HG03108 (cell line): ENCODE results near the gene RPL32.
"Not testable (repeated sequence)": the region's sequence is repeated elsewhere in the genome, so short reads cannot be mapped to it uniquely, and the experiment has no call there.

Source experiments
- ATAC-seq: cut with Tn5 transposase; IDR thresholded peaks from one replicate; pipeline ENCODE4 v1.9.1; 2021; ENCODE audit warnings: moderate library complexity; ENCODE audit not compliant: unreplicated experiment

The RPL32 gene

DNA sequence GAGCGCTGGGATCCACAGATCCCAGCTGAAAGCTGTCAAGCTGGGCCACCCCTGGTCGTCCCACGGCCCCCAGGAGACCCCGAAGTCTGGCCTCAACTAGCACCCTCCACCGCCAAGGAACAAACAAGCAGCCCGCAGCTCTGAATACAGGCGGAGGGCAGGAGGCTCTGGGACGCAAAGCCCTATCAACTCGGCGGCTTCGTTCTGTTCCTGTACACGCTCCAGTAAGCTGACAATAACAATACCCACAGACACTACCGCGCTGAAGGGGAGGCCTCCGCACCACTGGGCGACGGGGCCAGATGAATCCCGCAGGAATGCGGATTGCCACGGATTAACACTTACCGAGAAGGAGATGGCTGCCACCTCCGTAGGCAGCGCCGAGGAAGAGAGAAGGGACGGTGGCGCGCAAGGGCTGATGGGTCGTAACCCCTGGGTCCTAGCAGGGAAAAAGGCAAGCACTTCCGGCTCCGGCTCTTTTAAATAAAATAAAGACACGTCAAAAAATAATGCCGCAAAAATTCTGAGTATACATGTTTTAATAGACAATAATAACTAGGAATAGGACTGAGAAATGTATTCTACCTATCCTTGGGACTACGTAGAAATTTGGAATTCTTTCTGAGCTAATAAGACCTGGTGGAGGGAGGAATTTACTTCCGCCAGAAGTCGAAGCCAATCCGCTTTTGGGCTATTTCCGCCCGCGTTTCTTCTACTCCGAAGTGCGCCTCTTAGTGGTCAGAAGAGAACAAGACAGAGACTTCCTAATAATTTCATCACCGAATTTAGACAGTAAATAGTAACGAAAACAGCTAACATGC, at the start of gene RPL32:
TSS of gene RPL32 (minus strand) at position 417 of the 821 bp plus-strand sequence. CDS start 1,328 bp downstream, outside the sequence.
- ATAC-seq: peak; percentile 87

DNA sequence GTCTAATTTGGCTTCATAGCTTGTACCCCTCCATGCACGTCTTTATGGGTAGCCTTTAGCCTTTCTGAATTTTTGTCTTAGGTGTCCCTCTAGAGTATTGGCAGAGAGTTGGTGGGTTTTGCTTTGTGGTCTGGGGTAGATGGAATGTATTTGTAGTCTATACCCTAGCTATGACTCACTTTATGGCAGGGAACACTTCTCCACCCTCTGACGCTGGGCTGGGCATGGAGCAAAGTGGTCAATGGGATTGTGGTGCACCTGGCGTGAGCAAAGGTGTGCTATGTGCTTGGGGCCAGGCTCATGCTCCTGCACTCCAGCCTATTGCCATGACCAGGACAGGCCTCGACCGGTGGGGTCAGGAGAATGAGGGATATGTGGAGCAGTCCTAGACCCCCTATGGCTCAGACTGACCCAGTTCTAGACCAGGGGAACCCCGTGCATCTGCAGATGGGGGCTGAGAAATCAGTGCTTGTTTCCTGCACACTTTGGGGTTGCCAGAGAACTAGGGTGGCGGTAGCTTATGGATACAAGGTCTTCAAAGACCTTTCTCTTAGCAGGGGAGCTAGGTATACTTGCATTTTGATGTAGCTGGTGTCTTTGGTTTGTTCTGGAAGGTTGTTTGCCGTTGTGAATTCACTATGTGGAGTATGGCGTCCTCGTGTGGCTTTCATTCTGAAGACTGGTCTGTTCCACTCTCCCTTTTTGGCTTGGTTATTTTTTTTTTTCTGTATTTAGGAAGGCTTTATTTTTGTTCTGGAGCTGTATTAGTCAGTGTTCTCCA, 49.4 kb upstream of the RPL32 start:
- ATAC-seq: no peak

DNA sequence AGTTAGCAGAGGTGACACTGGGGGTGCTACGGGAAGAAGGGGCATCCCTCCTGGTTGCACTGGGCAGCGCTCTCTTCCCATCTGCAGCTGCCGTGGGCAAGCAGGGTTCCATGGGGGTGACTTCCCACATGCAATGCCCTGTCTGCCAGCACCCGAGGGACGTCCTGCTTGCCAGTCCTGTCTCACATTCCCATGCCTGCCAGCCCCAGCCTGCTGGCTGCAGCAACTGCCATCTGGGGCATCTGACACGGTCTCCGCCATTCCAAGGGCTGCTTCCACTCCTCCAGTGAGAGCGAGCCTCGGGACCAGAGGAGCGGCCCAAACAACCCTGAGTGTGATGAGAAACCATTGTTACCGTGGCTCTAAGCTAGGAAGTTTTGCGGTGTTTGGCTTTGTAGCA, 45.4 kb upstream of the RPL32 start:
- no peak for ATAC-seq

DNA sequence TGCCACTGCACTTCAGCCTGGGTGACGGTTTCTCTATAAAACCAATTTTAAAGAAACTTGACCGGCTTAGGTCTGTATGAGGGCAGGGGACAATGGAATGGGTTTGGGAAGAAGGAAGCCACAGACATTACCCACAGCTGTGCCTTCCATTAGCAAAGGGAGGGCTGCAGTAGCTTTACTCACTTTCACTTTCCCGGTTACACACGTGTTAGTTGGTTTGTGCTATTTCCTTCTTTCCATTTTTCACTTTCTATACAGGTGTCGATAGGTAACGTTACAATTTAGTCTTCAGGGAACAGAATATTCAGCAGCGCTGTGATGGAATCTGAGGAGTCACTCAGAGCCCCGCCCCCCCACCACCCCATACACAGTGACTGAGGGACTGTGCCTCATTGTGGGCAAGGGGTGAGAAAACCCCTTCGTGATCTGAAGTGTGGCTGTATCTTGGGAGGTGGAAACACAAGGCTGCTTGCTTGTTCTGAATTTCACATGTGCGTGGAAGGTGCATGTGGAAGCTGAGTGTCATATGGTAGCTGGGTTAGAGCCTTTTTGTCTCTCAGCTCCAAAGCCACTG, 44.8 kb upstream of the RPL32 start:
- peak; percentile 44 for ATAC-seq

DNA sequence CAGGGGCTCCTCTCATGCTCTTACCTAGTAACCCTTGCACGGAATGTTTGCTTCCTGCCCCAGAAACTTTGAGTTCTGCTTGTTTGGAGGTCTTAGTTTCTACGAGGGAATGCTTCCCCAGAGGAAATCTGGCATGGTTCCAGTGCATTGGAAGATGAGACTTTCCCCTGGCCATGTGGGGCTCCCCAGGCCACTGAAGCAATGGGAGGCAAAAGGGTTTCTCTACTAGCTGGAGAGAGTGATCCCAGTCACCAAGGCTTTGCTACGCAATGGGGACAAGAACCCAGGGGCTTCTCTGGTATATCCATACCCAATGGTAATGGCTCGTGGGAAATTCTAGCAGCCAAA, 44.2 kb upstream of the RPL32 start:
- ATAC-seq: no peak

DNA sequence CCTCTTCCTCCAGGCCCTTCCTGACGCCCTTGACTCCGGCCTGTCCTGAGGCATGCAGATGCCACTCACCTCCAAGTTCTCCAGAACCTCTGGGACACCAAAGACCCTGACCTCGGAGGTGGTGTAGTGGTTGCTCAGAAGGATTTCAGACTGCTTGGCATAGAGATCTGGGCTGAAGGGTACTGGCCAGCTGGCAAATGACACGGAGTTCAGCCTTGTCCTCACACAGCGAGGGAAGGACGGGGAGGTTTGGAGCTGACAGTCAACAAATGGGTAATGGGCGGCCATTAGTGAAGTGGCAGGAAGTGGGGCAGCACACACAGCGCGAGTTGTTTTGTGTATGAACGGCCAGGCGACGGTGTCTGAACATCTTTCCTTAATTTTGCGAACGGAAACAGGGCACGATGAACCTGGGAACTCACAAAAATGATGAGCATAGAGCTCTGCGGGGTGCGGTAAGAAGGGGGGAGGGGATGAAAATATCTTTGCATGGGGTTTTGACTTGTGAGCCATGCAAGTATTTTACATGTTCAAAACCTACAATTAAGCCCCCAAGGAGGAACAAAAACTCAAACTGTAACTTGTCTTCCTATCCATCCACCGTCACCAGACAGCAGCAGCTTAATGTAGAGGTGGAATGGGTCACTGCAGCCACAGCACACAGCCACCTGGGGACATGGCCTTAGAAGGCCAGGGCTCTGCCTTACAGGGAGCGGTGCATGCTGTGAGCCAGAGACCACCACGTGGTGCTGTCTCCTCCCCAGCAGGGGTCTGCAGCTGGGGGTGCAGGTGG, 43.6 kb upstream of the RPL32 start:
- ATAC-seq: no peak

DNA sequence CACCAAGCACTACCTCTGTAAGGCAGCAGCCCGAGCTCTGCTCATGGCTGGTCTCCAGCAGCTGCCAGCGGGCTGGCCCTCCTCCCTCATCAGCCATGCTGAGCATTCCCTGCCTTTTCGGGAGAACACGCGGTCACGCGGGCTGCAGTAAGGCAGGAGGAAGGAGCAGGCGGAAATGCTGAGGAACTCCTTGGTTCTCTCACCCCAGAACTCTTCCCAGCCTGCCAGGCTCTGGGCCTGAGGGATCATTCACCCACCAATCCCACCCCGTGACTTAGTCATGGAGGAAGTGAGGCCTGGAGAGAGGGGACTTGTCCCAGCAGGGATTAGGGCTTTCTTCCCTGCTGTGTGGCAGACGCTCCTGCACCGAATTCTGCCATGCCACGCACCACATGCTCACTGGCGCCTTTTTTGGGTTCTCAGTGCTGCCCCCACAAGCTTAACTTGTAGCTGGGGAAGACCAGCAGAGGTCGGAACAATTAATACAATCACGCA, 42.9 kb upstream of the RPL32 start:
- no peak for ATAC-seq

DNA sequence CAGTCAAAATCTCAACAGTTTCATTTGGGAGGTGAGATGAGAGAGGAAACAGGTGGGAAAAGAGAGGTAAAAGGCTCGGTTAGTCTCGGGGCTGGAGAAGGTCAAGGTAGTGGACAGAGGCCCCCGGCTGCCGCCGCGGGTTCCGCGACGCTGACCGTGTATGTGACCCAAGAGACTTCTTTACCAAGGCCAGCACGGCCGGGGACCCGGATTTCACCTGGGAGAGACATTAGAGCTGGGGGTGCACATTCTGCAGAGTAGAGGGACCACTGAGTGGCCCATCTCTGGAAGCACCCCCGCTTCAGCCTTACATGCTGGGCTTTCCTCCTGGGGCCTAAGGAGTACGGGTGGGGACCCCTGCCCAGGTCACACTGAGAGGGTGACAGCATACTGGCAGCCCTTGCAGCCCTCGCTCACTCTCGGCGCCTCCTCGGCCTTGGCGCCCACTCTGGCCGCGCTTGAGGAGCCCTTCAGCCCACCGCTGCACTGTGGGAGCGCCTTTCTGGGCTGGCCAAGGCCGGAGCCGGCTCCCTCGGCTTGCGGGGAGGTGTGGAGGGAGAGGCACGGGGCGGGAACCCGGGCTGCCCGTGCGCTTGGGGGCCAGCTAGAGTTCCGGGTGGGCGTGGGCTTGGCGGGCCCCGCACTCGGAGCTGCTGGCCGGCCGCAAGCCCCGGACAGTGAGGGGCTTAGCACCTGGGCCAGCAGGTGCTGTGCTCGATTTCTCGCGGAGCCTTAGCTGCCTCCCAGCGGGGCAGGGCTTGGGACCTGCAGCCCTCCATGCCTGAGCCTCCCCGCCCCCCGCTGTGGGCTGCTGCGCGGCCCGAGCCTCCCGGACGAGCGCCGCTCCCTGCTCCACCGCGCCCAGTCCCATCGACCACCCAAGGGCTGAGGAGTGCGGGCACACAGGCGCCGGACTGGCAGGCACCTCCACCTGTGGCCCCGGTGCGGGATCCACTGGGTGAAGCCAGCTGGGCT, 41.3 kb upstream of the RPL32 start:
- no peak for ATAC-seq

DNA sequence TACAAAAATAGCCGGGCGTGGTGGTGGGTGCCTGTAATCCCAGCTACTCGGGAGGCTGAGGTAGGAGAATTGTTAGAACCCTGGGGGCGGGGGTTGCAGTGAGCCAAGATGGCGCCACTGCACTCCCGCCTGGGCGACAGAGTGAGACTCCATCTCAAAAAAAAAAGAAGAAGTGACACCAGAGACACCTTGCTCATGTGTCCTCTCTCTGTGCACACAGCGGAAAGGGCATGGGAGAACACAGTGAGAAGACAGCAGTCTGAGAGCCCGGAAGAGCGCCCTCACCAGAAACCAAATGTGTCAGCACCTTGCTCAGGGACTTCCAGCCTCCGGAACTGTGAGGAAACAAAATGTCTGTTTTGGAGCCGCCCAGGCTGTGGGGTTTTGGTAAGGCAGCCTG, 40.5 kb upstream of the RPL32 start:
- not testable (repeated sequence) for ATAC-seq

DNA sequence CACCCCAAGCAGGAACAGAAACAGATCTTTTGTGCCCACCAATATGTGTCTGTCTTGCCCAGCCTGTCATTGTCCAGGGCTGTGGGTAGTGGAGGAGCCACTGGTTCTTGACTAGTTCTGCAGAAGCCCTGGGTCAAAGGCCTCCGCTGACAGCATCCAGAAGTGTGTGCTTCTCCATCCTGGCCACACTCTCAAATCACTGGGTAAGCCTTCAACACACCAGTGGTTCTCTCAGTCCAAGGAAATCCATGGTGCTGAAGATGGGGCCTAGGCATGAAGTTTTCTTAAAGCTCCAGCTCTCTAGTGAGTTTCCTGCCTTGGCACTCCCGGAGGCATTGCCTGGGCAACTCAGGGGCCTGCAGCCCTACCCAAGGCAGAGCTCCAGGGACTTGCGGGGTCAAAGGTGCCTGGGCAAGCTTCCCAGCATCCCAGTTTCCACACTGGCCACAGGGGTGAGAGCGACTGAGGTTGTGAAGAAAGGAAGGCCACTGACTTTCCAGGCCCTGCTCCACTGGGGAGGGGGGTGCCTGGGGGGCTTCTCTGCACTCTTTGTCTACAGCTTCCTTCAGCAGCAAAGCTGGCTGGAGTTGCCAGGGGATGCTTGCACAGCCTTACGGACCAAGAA, 37.9 kb upstream of the RPL32 start:
- no peak for ATAC-seq

DNA sequence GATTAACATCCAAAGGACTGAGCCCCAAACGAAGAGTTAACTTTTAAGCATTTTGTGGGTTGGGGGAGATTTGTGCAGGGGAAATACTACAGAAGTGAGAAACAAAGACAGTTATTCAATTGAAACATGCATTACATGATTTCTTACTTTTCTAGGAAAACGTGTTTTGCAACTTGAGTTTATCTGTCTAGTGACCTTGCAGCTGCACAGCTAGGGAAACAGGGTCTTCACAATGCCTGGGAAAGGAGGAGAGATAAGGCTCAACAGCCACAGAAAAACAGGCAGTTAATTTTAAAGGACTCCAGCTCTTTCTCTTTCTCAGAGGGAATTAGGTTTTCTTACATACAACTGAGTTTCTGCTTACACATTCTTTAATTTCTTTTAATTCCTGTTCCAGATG, 37.4 kb upstream of the RPL32 start:
- ATAC-seq: not testable (repeated sequence)

DNA sequence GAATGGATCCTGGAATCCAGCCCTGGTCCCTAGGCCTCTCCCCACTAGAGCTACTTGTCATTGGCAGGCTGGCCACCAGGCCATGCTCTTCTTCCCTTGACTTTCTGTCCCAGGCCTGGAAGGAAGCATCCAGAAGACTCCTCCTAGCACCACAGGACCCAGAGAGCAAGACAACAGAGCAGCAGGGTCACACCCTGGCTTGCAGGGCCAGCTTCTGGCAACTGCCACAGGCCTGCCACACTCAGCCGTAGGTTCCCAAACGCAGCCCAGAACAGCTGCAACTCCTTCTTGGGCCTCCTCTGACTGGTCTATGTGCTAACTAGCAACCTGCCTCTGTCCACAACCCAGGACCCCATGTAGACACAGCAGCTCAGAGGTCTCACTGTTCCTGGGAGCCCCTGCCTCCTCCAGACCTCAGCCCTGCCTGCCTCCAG, 36.8 kb upstream of the RPL32 start:
- ATAC-seq: no peak

DNA sequence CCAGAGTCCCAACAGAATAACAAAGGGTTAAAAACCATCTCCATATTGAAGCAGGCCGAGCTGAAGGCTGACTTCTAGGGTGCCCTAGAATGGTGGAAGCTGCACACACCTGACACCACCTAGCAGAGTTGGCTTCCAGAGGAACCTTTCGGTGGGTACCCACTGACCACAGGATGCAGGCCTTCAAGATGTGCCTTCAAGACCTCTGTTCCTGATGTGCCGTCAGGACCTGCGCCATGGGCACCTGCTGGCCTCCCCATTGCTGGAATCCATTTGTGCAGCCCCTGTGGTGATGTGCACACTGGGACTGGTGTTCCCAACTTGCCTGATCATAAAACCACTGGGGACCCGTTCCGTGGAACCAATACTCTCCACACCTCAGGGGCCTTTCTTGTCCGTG, 35.7 kb upstream of the RPL32 start:
- ATAC-seq: no peak

DNA sequence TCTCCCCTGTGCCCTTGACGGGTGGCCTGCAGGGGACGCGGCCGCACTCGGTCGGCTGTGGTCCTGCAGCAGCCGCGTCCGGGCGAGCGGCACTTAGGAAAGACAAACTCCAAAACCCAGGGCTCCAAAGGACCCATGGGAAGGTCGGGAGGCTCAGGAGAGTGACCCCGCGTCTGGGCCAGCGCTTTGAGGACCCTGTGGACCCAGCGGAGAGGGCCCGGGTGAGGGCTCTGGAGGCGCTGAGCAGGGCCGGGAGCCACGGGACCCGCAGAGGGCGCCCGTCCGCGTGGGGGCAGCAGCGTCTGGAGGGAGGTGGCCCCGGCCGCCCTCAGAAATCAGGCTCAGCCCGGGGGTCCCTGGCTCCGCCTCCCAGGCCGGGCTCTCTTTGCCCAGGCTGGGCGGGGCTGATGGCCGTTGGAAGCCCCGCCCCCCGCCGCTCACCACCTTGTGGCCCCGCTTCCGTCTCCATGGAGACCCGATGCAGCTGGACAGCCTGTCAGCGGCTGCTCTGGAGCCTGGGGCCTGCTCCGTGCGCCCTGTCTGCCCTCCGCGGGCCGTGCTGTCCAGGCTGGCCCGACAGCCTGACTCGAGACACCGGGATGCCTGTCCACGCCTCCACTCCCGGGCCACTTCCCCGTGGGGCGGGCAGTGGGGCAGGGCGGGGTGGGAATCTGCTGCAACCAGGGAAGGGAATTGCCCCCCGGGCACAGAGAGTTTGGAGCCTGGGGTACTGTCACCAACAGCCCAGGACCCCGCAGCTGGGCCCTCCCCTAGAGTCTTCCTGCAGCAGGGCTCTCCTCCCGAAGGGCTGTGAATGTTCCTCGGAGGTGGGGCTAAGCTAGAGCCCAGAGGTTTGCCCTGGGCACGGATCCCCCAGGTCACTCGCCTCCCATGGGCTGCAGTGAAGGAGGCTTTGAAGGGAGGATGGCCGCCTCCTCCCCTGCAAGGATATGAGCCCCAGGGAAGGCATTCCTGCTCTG, 34.8 kb upstream of the RPL32 start:
- no peak for ATAC-seq

DNA sequence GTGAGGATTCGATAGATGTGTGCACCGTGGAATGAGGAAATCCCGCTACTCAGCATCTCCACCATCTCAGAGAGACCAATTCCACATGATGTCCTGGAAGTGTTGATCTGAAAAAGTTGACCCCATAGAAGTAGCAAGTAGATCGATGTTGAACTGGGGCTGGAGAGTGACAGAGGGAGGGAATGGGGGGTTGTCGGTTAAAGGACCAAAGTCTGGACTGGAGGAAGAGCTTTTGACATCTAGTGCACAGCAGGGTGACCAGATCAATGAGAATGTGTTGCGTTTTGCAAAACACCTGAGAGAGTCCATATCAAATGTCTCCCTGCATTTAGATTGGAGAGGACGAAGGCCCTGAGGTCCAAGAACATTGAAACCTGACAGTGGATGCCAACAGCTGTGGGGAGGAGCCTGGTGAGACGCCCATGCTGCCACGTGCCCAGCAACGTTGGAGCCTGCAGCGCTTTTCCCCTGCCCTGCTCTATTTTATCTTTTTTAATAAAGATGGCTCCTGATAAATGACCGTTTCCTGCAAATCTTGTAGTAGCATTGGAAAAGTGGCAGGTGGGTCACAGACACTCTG, 30.1 kb upstream of the RPL32 start:
- no peak for ATAC-seq

DNA sequence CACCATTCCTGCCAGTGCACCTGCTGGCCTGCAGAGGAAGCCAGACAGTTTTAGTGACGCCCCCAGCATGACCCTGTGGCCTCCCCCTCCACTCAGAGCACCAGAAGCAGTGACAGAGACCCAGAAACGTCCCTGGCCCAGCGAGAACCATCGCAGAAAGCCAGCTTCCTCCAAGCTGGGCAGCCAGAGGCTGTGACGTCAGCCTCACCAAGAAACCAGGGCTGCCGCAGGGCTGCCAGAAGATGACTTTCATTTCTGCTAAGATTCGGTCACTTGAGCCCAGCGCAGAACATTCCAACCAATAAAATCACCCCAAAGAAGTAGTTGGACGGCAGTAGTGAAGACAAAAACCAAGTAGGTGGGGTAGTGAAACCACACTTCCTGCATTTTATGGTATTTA, 29.6 kb upstream of the RPL32 start:
- no peak for ATAC-seq

DNA sequence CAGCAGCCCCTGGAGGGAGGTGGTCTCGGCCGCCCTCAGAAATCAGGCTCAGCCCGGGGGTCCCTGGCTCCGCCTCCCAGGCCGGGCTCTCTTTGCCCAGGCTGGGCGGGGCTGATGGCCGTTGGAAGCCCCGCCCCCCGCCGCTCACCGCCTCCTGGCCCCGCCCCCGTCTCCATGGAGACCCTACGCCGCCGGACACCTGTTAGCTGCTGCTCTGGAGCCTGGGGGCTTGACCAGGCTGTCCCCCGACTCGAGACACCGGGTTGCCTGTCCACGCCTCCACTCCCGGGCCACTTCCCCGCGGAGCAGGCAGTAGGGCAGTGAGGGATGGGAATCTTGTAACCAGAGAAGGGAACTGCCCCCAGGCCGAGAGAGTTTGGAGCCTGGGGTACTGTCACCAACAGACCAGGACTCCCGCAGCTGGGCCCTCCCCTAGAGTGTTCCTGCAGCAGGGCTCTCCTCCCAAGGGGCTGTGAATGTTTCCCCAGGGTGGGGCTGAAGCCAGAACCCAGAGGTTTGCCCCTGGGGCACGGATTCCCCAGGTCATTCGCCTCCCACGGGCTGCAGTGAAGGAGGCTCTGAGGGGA, 27.8 kb upstream of the RPL32 start:
- peak; percentile 55 for ATAC-seq
